ENCODE measurements around the gene EBF3.

DNA sequence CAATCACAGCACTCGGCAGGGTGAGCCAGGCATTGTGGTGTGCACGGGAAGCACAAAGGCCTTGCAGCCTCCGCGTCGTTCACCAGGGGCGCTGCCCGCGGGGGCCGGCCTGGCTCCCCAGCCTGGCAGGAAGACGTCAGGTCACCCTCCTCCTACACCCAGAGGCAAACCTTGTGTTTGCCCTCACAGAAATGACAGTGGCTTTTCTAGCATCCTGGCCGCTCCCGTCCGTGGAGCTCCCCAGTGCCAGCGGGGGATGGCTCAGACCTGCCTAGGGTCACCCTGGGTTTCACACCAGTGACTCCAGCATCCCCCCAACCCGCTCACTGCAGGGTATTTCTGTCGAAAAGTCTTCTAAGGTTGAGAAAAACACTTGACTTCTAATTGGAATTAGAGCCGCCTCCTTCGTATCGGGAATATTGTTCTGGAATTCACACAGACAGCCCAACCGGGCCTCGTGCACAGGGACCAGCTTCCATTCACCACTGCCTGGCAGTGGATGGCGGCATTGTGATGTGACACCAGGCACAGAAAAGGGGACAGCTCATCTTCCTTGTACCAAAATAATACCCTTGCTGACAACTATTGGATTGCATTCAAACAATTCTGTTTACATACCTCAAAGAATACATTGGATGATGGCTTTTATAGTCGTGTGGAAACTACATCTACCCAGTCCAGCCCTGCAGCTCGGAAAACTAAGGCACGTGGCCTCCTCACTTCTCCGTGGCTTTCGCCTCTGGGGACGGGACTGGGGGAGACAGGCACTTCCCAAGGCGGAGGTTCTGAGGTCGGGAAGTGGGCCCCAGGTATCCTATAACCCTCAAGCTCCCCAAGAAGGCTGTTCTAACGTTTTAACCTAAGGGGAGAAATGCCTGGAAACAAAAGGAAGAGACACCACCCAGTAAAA is 109.0 kb downstream of the EBF3 start:
- TF ChIP-seq ZNF274 (IDR thresholded peaks at IDR 0.05; ENCODE audit: low read depth, low read length) (no peak), YY1 (IDR thresholded peaks at IDR 0.05; ENCODE audit: insufficient read depth, insufficient read length) (no peak)
